Nephron (organoid): ENCODE results near the gene GPM6B.

Experiments
- H3K27ac Mint-ChIP-seq, 3 experiments: 2 replicates each; pipeline ENCODE4 v1.8.0; 2020; ENCODE audit warnings: mixed read lengths in 3 of 3, mild to moderate bottlenecking in 2 of 3, moderate library complexity in 1 of 3
- H3K27me3 Mint-ChIP-seq: 2 replicates; pipeline ENCODE4 v1.8.0; 2021; ENCODE audit warnings: low read depth, mild to moderate bottlenecking, moderate library complexity, mixed read lengths
- H3K36me3 Mint-ChIP-seq: 2 replicates; pipeline ENCODE4 v1.8.0; 2020; ENCODE audit warnings: low read depth, mixed read lengths
- H3K4me1 Mint-ChIP-seq: 2 replicates; pipeline ENCODE4 v1.8.0; 2020; ENCODE audit warnings: mixed read lengths
- H3K4me3 Mint-ChIP-seq, 3 experiments: 2 replicates each; pipeline ENCODE4 v1.8.0; 2020; ENCODE audit warnings: mild to moderate bottlenecking in 3 of 3, mixed read lengths in 3 of 3, moderate library complexity in 2 of 3
- H3K9me3 Mint-ChIP-seq: 2 replicates; pipeline ENCODE4 v1.8.0; 2020; ENCODE audit warnings: mixed read lengths
- TF ChIP-seq, protein P1 (sequence below), 3 experiments: fragments of 200-600 bp; sonication (generic); IDR thresholded peaks; one replicate each; pipeline ENCODE4 v1.5.0; 2021; ENCODE audit warnings: antibody characterized with exemption in 3 of 3; ENCODE audit not compliant: unreplicated experiment in 3 of 3

Gene GPM6B

GRCh38 chrX:13855689-13856450, 39.0 kb upstream of the GPM6B start:
- TF ChIP-seq, protein P1, sequence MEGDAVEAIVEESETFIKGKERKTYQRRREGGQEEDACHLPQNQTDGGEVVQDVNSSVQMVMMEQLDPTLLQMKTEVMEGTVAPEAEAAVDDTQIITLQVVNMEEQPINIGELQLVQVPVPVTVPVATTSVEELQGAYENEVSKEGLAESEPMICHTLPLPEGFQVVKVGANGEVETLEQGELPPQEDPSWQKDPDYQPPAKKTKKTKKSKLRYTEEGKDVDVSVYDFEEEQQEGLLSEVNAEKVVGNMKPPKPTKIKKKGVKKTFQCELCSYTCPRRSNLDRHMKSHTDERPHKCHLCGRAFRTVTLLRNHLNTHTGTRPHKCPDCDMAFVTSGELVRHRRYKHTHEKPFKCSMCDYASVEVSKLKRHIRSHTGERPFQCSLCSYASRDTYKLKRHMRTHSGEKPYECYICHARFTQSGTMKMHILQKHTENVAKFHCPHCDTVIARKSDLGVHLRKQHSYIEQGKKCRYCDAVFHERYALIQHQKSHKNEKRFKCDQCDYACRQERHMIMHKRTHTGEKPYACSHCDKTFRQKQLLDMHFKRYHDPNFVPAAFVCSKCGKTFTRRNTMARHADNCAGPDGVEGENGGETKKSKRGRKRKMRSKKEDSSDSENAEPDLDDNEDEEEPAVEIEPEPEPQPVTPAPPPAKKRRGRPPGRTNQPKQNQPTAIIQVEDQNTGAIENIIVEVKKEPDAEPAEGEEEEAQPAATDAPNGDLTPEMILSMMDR (IDR thresholded peaks at IDR 0.05; ENCODE audit: unreplicated experiment in 3 of 3): no peak
- peak overlapping the region in 1 of 3 experiments; percentile 18 for H3K27ac Mint-ChIP-seq
- H3K4me1 Mint-ChIP-seq: peaks cover 5% of the 10 kb centered on the region
- H3K9me3 Mint-ChIP-seq: peaks cover 3% of the 10 kb centered on the region
- no peaks in the 10 kb centered on the region for H3K27me3 Mint-ChIP-seq
- no peaks in the 10 kb centered on the region for H3K36me3 Mint-ChIP-seq
- no peak overlapping the region for H3K4me3 Mint-ChIP-seq

GRCh38 chrX:13854003-13854402, 37.1 kb upstream of the GPM6B start:
- Mint-ChIP-seq H3K9me3 (peaks cover 3% of the 10 kb centered on the region), H3K4me3 (no peak overlapping the region), H3K27me3 (no peaks in the 10 kb centered on the region), H3K36me3 (no peaks in the 10 kb centered on the region), H3K27ac (no peak overlapping the region), H3K4me1 (peaks cover 5% of the 10 kb centered on the region)
- TF ChIP-seq, protein P1 (IDR thresholded peaks at IDR 0.05; ENCODE audit: unreplicated experiment in 3 of 3): no peak

DNA sequence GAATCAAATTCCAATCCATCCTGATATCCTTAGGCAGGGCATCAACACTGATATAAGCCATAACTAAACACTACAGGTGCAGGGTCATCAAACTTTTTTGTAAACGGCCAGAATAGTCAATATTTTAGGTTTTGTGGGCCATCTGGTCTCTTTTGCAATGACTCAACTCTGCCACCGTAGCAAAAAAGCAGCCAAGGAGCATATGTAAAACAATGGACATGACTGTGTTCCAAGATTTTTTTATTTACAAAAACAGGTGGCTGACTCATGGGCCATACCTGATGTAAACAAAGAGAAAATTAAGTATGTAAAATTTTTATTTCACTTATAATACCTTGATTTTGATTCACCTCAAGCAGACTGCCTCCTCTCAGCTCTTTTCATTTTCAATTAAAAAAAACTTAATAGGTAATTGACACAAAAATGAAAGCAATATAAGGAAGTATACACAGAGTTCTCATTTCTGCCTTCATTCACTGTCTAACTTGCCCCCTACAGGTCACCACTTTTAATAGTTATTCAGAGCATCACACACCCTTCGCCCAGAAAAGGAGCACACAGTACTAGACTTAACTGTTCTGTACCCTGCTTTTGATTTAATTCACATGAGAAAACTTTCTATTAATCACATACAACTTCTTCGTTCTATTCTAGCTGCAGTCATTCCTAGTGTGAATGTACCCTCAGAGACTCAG, 35.3 kb upstream of the GPM6B start:
- no peaks in the 10 kb centered on the region for H3K36me3 Mint-ChIP-seq
- TF ChIP-seq, protein P1 (IDR thresholded peaks at IDR 0.05; ENCODE audit: unreplicated experiment in 3 of 3): no peak
- peaks cover 5% of the 10 kb centered on the region for H3K4me1 Mint-ChIP-seq
- H3K27me3 Mint-ChIP-seq: no peaks in the 10 kb centered on the region
- peaks cover 3% of the 10 kb centered on the region for H3K9me3 Mint-ChIP-seq
- H3K4me3 Mint-ChIP-seq: no peak overlapping the region
- H3K27ac Mint-ChIP-seq: no peak overlapping the region

GRCh38 chrX:13845721-13846378, 29.0 kb upstream of the GPM6B start:
- H3K27ac Mint-ChIP-seq: no peak overlapping the region
- no peaks in the 10 kb centered on the region for H3K27me3 Mint-ChIP-seq
- H3K4me3 Mint-ChIP-seq: no peak overlapping the region
- H3K4me1 Mint-ChIP-seq: no peaks in the 10 kb centered on the region
- peaks cover 3% of the 10 kb centered on the region for H3K9me3 Mint-ChIP-seq
- no peaks in the 10 kb centered on the region for H3K36me3 Mint-ChIP-seq
- TF ChIP-seq, protein P1 (IDR thresholded peaks at IDR 0.05; ENCODE audit: unreplicated experiment in 3 of 3): no peak

- TF ChIP-seq, protein P1 (IDR thresholded peaks at IDR 0.05; ENCODE audit: unreplicated experiment in 3 of 3): no peak
- H3K27ac Mint-ChIP-seq: no peak overlapping the region
- no peaks in the 10 kb centered on the region for H3K36me3 Mint-ChIP-seq
- H3K4me3 Mint-ChIP-seq: no peak overlapping the region
- peaks cover 3% of the 10 kb centered on the region for H3K9me3 Mint-ChIP-seq
- H3K27me3 Mint-ChIP-seq: no peaks in the 10 kb centered on the region
- H3K4me1 Mint-ChIP-seq: no peaks in the 10 kb centered on the region
Observed at GRCh38 chrX:13843150-13843721, 26.3 kb upstream of the GPM6B start.
